ENCODE measurements around the gene GAB2. TPM values are rescaled to one million over a fixed set of nuclear protein-coding genes. Genes with fewer than 3 reads are reported as not detected.

Gene GAB2
- total RNA-seq, 1 donor from 2014 or later = 33.2 TPM

DNA sequence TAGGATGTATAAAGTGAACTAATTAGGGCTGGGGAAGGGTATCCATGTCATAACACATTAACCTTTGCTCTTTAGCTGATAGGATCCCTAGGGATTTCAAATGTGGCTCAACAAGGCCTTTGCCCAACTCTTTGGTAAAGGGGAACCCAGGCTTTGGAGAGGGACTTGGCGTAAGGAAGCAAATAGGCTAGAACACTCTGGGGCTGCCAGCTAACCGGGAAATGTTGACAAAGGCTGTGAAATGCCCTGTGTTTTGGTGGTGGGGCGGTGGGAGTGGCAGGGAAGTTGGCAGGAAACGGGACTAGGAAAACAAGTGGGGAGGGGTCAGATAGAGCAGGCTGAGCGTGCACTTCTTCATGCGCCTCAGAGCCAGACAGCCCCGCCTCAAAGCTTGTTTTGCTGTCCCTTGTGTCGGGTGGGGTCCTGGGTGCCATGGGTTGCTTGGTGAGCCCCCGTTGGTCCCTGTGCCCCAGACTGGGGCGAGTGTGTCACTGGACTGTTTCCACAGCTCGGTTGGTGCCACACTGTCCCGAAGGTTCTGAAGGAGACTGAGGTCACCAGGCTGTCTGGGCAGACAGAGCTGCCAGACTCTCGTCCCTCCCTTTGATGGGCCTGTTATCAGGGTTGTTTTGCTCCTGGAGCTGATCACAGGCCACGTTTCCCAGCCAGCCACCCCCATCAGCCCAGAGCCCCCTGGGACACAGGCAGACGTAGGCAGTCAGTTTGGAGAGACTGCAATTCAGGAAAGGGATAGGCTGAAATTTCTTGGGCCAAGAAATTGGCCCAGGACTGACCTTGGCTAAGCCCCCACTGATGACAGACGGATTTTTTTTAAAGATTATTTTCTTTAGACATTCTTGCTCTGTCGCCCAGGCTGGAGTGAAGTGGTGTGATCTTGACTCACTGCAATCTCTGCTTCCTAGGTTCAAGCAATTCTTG is 248.8 kb downstream of the GAB2 start:
- no peak for DNase-seq (ENCODE audit: extremely low read depth, low read depth, low spot score)

DNA sequence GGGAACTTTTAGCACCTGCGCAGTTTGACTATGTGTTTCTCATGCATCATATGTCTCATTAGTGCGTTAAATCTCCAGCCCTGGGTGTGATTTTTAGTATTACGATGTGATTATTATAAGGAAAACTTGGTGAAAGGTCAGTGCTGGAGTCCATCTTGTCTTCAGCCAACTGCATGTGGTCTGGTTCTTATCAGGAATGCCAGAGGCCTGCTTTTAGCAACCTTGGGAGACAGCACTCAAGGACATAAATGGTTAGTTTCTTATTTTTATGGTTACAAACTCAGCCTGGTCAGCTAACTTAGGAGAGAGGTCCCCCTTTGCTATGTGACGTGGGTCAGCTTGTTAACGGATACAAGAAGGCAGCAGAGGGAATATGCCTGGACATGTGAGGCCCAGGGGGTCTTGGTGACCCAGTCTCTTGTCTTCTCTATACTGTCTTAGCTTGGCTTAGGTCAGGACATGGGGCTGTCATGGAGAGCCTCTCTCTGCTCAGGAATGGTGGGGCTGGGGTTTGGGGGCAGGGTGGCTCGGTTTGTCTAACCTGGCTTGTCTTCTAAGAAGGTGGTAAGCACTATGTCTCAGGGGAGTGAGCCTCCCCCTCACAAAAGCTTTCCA is 250.7 kb downstream of the GAB2 start:
- no peak for DNase-seq (ENCODE audit: extremely low read depth, low read depth, low spot score)

Other genes starting within 250 kb of the GAB2 start
- 11.8 and 18.1 TPM in 2 replicates for gene KCTD21, start 229.2 kb downstream of the GAB2 start, total RNA-seq
- 9.0 and 12.5 TPM in 2 replicates for gene USP35, start 228.9 kb downstream of the GAB2 start, total RNA-seq
- gene NARS2, start 157.0 kb upstream of the GAB2 start, total RNA-seq = 7.3 and 9.1 TPM in 2 replicates

All from glomerular endothelial cell (primary cell).